ENCODE measurements around the gene USH1G.

The USH1G gene

GRCh38 chr17:74953134-74953687 lies 30.2 kb upstream of the USH1G start:
- DNase-seq: no peak

GRCh38 chr17:74952431-74953133 lies 29.5 kb upstream of the USH1G start:
- DNase-seq: no peak

DNA sequence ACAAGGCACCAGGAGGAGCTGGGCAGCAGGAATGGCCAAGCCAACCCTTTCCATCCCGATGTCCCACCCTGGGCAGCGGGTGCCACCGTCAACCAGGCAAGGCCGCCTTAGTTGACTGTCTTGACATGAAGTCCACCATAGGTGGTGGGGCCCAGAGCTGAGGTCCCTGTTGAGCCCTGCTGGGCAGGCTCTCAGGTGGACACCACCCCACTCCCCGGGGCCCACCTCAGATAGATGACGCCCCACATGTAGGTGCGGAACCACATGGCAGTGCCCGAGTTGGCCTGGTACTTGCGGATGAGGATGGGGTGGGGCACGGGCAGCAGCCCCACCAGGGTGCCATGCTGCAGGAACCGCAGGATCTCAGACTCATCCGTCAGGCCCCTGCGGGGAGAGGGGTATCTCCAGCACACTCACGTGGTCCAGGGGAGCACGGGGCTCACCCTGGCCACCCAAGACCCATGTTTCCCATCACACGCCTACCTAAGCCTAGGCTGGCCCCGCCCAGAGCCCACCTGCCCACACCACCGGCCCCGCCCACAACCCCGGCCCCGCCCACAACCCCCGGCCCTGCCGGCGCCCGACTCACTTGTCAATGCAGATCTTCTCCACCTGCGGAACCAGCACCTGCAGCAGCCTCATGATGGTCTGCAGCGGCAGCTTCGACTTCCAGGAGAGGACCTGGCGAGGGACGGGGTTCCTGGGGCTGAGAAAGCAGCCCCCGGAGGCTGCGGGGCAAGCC lies 28.8 kb upstream of the USH1G start:
- no peak for DNase-seq

- no peak for DNase-seq
Observed at GRCh38 chr17:74951065-74951464, 28.0 kb upstream of the USH1G start.

DNA sequence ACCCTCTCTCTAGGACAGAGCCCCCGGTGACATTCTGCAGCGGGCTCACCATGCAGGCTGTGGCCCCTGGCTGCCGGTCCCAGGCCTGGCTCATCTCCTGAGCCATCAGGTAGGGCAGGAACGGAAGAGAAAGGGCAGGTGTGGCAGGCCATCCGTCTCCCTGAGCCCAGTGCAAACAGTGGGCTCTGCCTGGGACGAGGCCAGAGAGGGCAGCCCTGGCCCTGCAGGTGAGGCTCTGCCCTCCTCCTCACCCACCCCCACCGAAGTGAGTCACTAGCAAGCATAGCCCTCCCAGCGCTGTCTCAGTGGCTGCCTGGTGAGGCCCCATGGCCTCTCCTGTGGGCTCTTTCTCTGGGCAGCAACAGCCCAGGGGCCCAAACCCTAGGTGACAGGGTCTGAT lies 27.2 kb upstream of the USH1G start:
- DNase-seq: no peak

GRCh38 chr17:74949455-74950115 lies 26.5 kb upstream of the USH1G start:
- no peak for DNase-seq

DNA sequence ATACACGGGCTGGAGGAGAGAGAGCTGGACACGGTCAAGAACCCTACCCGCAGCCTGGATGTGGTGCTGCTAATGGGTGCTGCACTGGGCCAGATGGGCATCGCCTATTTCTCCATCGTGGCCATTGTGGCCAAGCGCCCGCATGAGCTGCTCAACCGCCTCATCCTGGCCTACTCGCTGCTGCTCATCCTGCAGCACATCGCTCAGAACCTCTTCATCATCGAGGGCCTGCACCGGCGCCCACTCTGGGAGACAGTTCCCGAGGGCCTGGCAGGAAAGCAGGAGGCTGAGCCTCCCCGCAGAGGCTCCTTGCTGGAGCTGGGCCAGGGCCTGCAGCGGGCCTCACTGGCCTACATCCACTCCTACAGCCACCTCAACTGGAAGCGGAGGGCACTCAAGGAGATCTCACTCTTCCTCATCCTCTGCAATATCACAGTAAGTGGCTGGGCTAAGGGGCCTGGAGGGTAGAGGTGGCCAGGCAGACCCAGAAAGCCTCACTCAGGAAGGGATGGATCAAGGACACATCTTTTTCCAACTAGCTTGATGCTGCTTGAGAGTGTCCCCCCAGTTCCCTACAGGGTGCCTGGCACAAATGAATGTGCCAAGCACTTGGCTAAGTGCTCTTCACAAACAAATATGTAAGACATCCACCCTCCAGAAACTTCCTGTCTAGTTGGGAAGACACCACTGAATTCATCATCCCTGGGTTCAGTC lies 24.1 kb upstream of the USH1G start:
- DNase-seq: no peak

- DNase-seq: no peak
Observed at GRCh38 chr17:74946641-74947040, 23.6 kb upstream of the USH1G start.

- DNase-seq: no peak
Observed at GRCh38 chr17:74945543-74945942, 22.5 kb upstream of the USH1G start.

- DNase-seq: no peak
Observed at GRCh38 chr17:74943808-74944522, 20.9 kb upstream of the USH1G start.

- DNase-seq: no peak
Observed at GRCh38 chr17:74941128-74941725, 18.2 kb upstream of the USH1G start.

DNA sequence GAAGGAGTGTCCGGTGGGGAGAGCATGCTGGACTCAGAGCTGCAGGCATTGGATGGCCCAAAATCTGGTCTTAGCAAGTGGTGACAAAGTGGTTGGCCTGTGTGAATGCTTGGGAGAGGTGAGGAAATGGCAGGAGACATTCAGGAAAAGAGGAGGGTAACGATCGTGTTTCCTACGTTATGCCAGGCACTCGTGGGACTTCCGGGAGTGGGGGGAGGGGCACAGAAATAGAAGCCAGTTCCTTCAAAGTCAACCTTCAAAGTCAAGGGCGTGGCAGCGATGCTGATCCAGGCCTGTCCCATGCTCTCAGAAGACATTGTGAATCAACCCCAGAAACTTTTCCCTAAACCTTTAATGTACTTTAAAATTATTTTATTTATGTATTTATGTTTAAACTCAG lies 16.5 kb upstream of the USH1G start:
- DNase-seq: no peak

DNA sequence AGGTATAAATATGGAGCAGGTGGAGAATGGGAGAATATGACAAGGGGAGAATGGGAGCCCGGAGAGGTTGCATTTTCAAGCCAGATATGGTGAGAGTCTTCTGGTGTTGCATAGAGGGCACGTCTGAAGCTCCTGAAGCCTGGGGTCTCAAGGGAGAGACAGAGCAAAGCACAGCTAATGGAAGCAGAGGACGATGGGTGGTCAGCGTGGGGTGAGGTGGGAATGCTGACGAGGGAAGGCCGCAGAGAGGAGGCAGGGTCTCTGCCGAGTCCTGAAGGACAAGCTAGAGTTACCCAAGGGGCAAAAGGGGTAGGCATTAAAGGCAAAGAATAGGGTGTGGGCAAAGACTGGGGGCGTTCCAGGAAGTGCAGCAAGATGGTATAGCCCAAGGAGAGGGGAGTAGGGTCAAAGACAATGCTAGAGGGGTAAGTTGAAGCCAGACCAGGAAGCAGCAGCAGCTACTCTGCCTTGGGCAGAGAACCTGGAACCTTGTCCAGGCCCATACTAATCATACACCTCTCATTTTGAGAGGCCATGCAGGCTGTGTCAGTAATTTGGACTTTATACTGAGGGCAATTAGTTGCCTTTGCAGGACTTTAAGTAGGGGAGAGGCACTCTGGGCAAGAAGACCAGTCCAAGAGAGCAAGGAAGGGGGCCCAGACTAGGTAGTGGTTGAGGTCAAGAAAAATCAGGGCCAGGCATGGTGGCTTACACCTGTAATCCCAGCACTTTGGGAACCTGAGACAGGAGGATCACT lies 15.3 kb upstream of the USH1G start:
- DNase-seq: no peak

GRCh38 chr17:74937064-74938051 lies 14.3 kb upstream of the USH1G start:
- no peak for DNase-seq

DNA sequence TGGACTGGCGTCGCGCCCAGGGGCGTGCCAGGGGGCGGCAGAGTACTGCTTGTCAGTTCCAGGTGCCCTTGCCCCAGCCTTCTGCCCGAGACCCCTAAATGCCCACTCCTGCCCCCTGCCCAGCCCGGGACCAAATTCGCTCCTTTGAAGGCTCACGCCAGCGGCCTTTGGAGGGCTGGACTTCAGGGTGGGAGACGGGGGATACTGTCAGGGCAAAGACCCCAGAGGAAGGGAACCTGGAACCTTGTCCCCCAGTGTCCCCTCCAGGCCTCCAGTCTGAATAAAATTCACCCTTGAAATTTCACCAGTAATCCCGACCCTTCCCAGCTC lies 13.4 kb upstream of the USH1G start:
- DNase-seq: no peak

DNA sequence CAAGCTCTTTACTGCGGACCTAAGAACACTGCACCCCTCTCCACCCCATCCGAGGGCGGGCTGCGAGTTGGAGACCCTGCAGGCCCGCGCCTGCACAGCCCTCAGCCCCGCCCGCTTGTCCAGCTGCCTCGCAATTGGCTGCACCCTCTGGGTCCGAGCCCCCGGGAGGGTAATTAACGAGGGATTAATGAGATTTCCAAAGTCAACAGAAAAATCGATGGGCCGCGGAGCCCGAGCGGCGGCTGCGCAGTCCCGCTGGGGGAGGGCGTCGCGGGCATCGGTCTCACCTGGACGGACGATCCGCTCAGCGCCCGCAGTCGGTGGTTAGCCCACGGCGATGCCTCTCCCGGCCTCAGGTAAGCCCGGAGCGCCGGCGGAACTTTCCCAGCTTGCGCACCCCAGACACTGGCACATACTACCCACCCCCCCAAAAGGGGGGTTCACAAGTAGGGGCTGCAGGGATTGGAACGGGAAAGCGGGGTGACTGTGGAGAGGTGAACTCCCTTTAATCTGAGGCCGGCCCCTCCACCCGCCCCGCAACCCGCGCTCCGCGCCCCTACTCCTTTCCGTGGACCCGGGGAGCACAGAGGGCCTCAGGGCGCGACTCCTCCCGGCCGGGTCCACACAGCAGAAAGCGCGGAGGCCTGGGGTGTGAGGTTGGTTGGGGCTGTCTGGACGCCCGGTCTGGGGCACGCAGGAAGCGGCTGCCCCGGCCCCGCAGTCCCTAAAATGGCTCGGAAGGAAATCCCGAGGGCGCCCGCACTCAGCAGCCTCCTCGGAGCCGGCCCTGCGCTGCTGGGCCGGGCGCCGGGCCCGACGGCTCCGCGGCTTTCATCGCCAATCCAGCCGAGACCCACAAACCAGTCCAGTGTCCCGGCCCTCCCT lies 12.8 kb upstream of the USH1G start, which contains the start of gene OTOP3:
OTOP3 (plus strand) TSS at position 314 of the 885 bp plus-strand sequence; CDS start at position 338, 24 bp downstream.
- no peak for DNase-seq

- no peak for DNase-seq
Observed at GRCh38 chr17:74935048-74935447, 12.0 kb upstream of the USH1G start.

DNA sequence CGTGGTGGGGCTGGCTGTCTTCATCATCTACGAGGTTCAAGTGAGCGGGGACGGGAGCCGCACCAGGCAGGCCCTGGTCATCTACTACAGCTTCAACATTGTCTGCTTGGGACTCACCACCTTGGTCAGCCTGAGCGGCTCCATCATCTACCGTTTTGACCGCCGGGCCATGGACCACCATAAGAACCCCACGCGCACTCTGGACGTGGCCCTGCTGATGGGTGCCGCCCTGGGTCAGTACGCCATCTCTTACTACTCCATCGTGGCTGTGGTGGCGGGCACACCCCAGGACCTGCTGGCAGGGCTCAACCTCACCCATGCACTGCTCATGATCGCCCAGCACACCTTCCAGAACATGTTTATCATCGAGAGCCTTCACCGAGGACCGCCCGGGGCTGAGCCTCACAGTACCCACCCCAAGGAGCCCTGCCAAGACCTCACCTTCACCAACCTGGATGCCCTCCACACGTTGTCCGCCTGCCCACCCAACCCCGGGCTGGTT lies 7.5 kb upstream of the USH1G start:
- DNase-seq: no peak

- DNase-seq: no peak
Observed at GRCh38 chr17:74928786-74929185, 5.7 kb upstream of the USH1G start.

Measured in hematopoietic multipotent progenitor cell treated with erythropoietin and hydrocortisone succinate and interleukin-3 and kit ligand, for 6 days (in vitro differentiated cells).